ENCODE measurements around the gene CASK. TPM values are rescaled to one million over a fixed set of nuclear protein-coding genes. Genes with fewer than 3 reads are reported as not detected.

Gene CASK
- total RNA-seq, 1 experiment from 2014 or later: 8.2 TPM

GRCh38 chrX:41473936-41474725, 449.2 kb downstream of the CASK start:
- DNase-seq (ENCODE audit: low spot score): no peak

- DNase-seq (ENCODE audit: low spot score): no peak
These were observed 451.0 kb downstream of the CASK start for GRCh38 chrX:41472231-41472815.

- no peak for DNase-seq (ENCODE audit: low spot score)
These were observed 451.6 kb downstream of the CASK start for GRCh38 chrX:41471786-41472185.

- no peak for DNase-seq (ENCODE audit: low spot score)
These were observed 452.6 kb downstream of the CASK start for GRCh38 chrX:41470706-41471105.

GRCh38 chrX:41468647-41469323, 454.6 kb downstream of the CASK start:
- no peak for DNase-seq (ENCODE audit: low spot score)

Small RNA genes within 50 kb of the gene (small RNA-seq; reads per million reads assigned to genes)
- not detected for gene AL353691.2
- not detected for gene RN7SL144P
- not detected for gene RNU6-1321P
- not detected for gene RNU6-202P

Other genes starting within 250 kb of the CASK start
- not detected in 2 replicates for gene GPR34, start 234.6 kb downstream of the CASK start, total RNA-seq (2014; rRNA removed; shearing (Covaris generic))
- not detected in 2 replicates for gene GPR82, start 199.4 kb downstream of the CASK start, total RNA-seq (2014; rRNA removed; shearing (Covaris generic))

Data from HT-29 (cell line).